MM.1S (cell line): ENCODE results near the gene MCF2L2.

Source experiments
- CTCF ChIP-seq: fragments of 300-600 bp; sonication (generic); IDR thresholded peaks from 2 replicates; pipeline ENCODE4 v1.5.1; 2016; ENCODE audit warnings: antibody characterized with exemption, low read length, mixed read lengths
- EZH2phosphoT487 ChIP-seq: fragments of 300-600 bp; sonication (generic); IDR thresholded peaks from 2 replicates; pipeline ENCODE4 v1.6.1; 2018; ENCODE audit warnings: antibody characterized with exemption, low read length

GRCh38 chr3:183261151-183261724, 167.2 kb downstream of the MCF2L2 start:
- TF ChIP-seq CTCF: no peak
- TF ChIP-seq EZH2phosphoT487: no peak
